HepG2 (cell line): ENCODE data around the gene PAX7. TPM values are rescaled to one million over a fixed set of nuclear protein-coding genes. Genes with fewer than 3 reads are reported as not detected.

Source experiments
- ATAC-seq: fragments of 200-7000 bp; cut with Tn5 transposase; 3 replicates; pipeline ENCODE4 v1.9.1; 2020; ENCODE audit warnings: mild to moderate bottlenecking, moderate library complexity
- BruUV-seq: library from RNA; stranded (reverse); fragments of 400-500 nt; replicated peaks from 2 replicates; lab custom pipeline; 2021; lab: Mats Ljungman, UMichigan
- CTCF ChIA-PET: fragments of 300-600 bp; formaldehyde crosslinking; extraction: SDS; loops from one replicate; lab custom pipeline; 2021; ENCODE audit warnings: low total read pairs, inconsistent platforms, low intra/inter-chr PET ratio; lab: Yijun Ruan, JAX
- POLR2A ChIA-PET: fragments of 350-600 bp; sonication (Branson Sonifier 250); formaldehyde crosslinking; loops from one replicate; lab custom pipeline; 2020; ENCODE audit warnings: antibody characterized with exemption, inconsistent platforms; lab: Yijun Ruan, JAX
- DNase-seq: peaks from one replicate; pipeline ENCODE4 v3.0.0-alpha.2; 2015; ENCODE audit warnings: low spot score
- FAIRE-seq: peaks from 3 replicates; lab custom pipeline; 2011; peaks lifted over from hg19 to GRCh38; lab: Jason Lieb, UNC
- H2AFZ ChIP-seq: one replicate; pipeline ENCODE4 v1.6.1; 2011; ENCODE audit warnings: low read length, inconsistent platforms
- H3K27ac ChIP-seq: fragments of 300-600 bp; 3 replicates; pipeline ENCODE4 v1.8.0; 2011; ENCODE audit warnings: mixed run types, mild to moderate bottlenecking, mixed read lengths, low read length, inconsistent platforms; ENCODE audit not compliant: insufficient read depth; ENCODE audit errors: extremely low read length
- H3K27me3 ChIP-seq, 2 experiments: fragments of 200-600 bp in 1 of 2; 2 replicates in 1 of 2; 3 replicates in 1 of 2; pipeline versions ENCODE4 v1.6.0 to v1.8.0; 2011; ENCODE audit warnings: low read length in 2 of 2, mild to moderate bottlenecking in 2 of 2, moderate library complexity in 2 of 2, inconsistent platforms in 1 of 2; ENCODE audit not compliant: insufficient read depth in 2 of 2, control insufficient read depth in 1 of 2
- H3K36me3 ChIP-seq, 2 experiments: fragments of 200-600 bp in 1 of 2; replicated peaks in 1 of 2; 2 replicates in 1 of 2; 3 replicates in 1 of 2; pipeline versions ENCODE4 v1.5.1 to v1.8.0; 2011; ENCODE audit warnings: low read length in 2 of 2, inconsistent platforms in 1 of 2; ENCODE audit not compliant: insufficient read depth in 2 of 2, control insufficient read depth in 1 of 2
- H3K4me1 ChIP-seq: 2 replicates; pipeline ENCODE4 v1.5.1; 2012; ENCODE audit warnings: low read length, inconsistent platforms; ENCODE audit not compliant: insufficient read depth
- H3K4me2 ChIP-seq: 2 replicates; pipeline ENCODE4 v1.6.0; 2011; ENCODE audit warnings: low read depth, low read length, inconsistent platforms
- H3K4me3 ChIP-seq, 3 experiments: fragments of 200-600 bp in 1 of 3; sonication (generic), shearing (Covaris generic) in 1 of 3; replicated peaks in 1 of 3; 2 replicates each; pipeline ENCODE4 v1.5.1; 2011 to 2016; ENCODE audit warnings: low read length in 3 of 3, inconsistent platforms in 2 of 3, low read depth in 2 of 3, mild to moderate bottlenecking in 2 of 3, control low read depth in 1 of 3, mixed read lengths in 1 of 3; ENCODE audit not compliant: insufficient read depth in 1 of 3
- H3K79me2 ChIP-seq: one replicate; pipeline ENCODE4 v1.6.1; 2011; ENCODE audit warnings: low read length, inconsistent platforms; ENCODE audit not compliant: insufficient read depth
- H3K9ac ChIP-seq: 2 replicates; pipeline ENCODE4 v1.6.0; 2011; ENCODE audit warnings: mild to moderate bottlenecking, low read depth, low read length, inconsistent platforms; ENCODE audit not compliant: insufficient read depth
- H3K9me3 ChIP-seq: 2 replicates; pipeline ENCODE4 v1.5.1; 2012; ENCODE audit warnings: mild to moderate bottlenecking, low read length
- H4K20me1 ChIP-seq: 2 replicates; pipeline ENCODE4 v1.6.0; 2011; ENCODE audit warnings: inconsistent platforms, mild to moderate bottlenecking, low read length, moderate library complexity; ENCODE audit not compliant: insufficient read depth
- FOXA1 ChIP-seq, 2 experiments: fragments of 450-650 bp in 1 of 2; sonication (generic) in 1 of 2; formaldehyde crosslinking in 1 of 2; IDR thresholded peaks; 2 replicates each; pipeline versions ENCODE4 v1.4.0 to v1.6.1; 2016 to 2020; ENCODE audit warnings: missing genetic modification reagents in 1 of 2
- RBM39 ChIP-seq: fragments of 200-400 bp; formaldehyde crosslinking; IDR thresholded peaks from one replicate; pipeline ENCODE4 v1.6.1; 2018; ENCODE audit warnings: antibody characterized with exemption, mild to moderate bottlenecking, low read depth, low read length; ENCODE audit not compliant: poor library complexity, severe bottlenecking
- REPIN1 ChIP-seq: sonication (generic); formaldehyde crosslinking; IDR thresholded peaks from 2 replicates; pipeline ENCODE4 v1.8.0; 2022; ENCODE audit warnings: missing genetic modification reagents, low read depth, mild to moderate bottlenecking, borderline replicate concordance
- SIN3B ChIP-seq: fragments of 150-350 bp; IDR thresholded peaks from 2 replicates; pipeline ENCODE4 v1.6.1; 2014; ENCODE audit warnings: low read length
- SRY ChIP-seq: sonication (generic); formaldehyde crosslinking; IDR thresholded peaks from 2 replicates; pipeline ENCODE4 v1.8.0; 2022; ENCODE audit warnings: mild to moderate bottlenecking, missing genetic modification reagents
- ZNF138 ChIP-seq: sonication (generic); formaldehyde crosslinking; IDR thresholded peaks from 2 replicates; pipeline ENCODE4 v1.5.0; 2020; ENCODE audit warnings: mild to moderate bottlenecking, low read depth, missing genetic modification reagents
- ZNF550 ChIP-seq: sonication (generic); formaldehyde crosslinking; IDR thresholded peaks from 2 replicates; pipeline ENCODE4 v1.4.0; 2020; ENCODE audit warnings: mild to moderate bottlenecking, missing genetic modification reagents, borderline replicate concordance
- ZNF629 ChIP-seq: sonication (generic); formaldehyde crosslinking; conservative IDR thresholded peaks from 2 replicates; pipeline ENCODE4 v1.5.0; 2020; ENCODE audit warnings: missing genetic modification reagents
- WGBS: methylation state at CpG from one replicate; pipeline ENCODE4 v1.1.6; 2017; ENCODE audit warnings: low lambda C conversion rate; 5-methylcytosine and 5-hydroxymethylcytosine counted together
- in situ Hi-C: cut with HindIII; loops from 2 replicates; pipeline ENCODE4 v1.10.0; 2017; ENCODE audit warnings: low pct_unique_long_range_greater_than_20kb; ENCODE audit not compliant: extremely low pct_ligation_motif_present
- intact Hi-C: fragments of 100-400 bp; cut with micrococcal nuclease; formaldehyde crosslinking; loops from one replicate; pipeline ENCODE4 v1.10.0; 2022; ENCODE audit not compliant: unreplicated experiment
- polyA plus RNA-seq, 8 experiments: library from polyadenylated mRNA; depleted of rRNA in 3 of 8; stranded (reverse) in 7 of 8; unstranded in 1 of 8; fragments of >200 nt; fragmentation: Illumina TruSeq in 4 of 8; extraction: Trizol in 4 of 8; gene quantifications; 2 replicates each; pipeline versions ENCODE4 v1.2.1 to v1.2.3, GENCODE V29; 2011 to 2016; ENCODE audit warnings: low read depth in 4 of 8, missing spikeins in 1 of 8, mixed read lengths in 1 of 8; ENCODE audit not compliant: insufficient read depth in 1 of 8
- total RNA-seq, 5 experiments: library from RNA; depleted of rRNA; stranded (reverse); fragments of >200 nt; fragmentation: Illumina TruSeq; extraction: Trizol; gene quantifications; 2 replicates each; pipeline ENCODE4 v1.2.3, GENCODE V29; 2016; ENCODE audit warnings: low read depth in 1 of 5

Gene PAX7
- total and polyA plus RNA-seq, 2 of the 13 experiments (the other 11 are each of a cell fraction or from before 2014, with no cell fraction given) = not detected

GRCh38 chr1:18769140-18769539, 138.5 kb downstream of the PAX7 start (continued):
- TF ChIP-seq ZNF138 = no peak
- TF ChIP-seq ZNF550 (CRISPR knock-in tag) = no peak
- no peak for TF ChIP-seq SRY (CRISPR knock-in tag)
- TF ChIP-seq FOXA1 (IDR thresholded peaks at IDR 0.05) = no peak
- no peak for TF ChIP-seq FOXA1 (CRISPR knock-in tag; IDR thresholded peaks at IDR 0.05)
- no peak for TF ChIP-seq REPIN1 (CRISPR knock-in tag)
- no peak for TF ChIP-seq RBM39

DNA sequence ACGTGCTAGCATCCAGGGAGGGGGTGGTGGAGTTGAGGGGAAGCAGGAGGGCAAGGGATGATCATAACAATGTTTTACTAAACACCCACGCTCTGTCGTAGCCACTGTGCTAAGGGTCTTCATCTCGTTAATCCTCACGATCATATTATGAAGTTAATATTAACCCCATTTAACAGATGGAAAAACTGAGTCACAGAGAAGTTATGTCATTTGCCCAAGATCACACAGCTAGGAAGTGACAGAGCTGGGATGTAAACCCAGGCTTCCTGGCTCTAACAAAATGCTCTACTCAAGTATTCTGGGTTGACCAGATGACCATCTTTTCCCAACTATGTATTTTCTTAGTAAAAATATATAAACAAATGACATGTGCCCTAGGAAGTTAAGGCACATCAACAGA, 140.2 kb downstream of the PAX7 start:
- H3K4me2 ChIP-seq = no peak overlapping the region
- ATAC-seq (no peak), DNase-seq (no peak), FAIRE-seq (no peak)
- intact Hi-C loops (no loop called here), in situ Hi-C loops (no loop called here)
- H3K9me3 ChIP-seq = no peaks in the 10 kb centered on the region
- H2AFZ ChIP-seq = no peak overlapping the region
- ChIA-PET POLR2A (no interaction called here), CTCF (no interaction called here)
- no peaks in the 10 kb centered on the region for H3K36me3 ChIP-seq
- H3K79me2 ChIP-seq = no peaks in the 10 kb centered on the region
- H4K20me1 ChIP-seq = no peaks in the 10 kb centered on the region; the same call in 1 of the 2 replicates
- no peak for TF ChIP-seq SIN3B
- TF ChIP-seq ZNF629 (CRISPR knock-in tag) = 0 out of 2 replicates have a peak, but pooled peaks have one; percentile 23
- no TSS peak for BruUV-seq
- no peak overlapping the region for H3K4me3 ChIP-seq
- 7% methylated on average over 5 of the region's 5 CpGs for WGBS
- H3K9ac ChIP-seq = no peak overlapping the region
- peaks cover 5 to 35% of the 10 kb centered on the region in 2 experiments; a peak in 3 of 5 replicates for H3K27me3 ChIP-seq
- no peaks in the 10 kb centered on the region for H3K4me1 ChIP-seq
- no peak overlapping the region for H3K27ac ChIP-seq
